Stimulated activated CD8-positive, alpha-beta memory T cell treated with anti-CD3 and anti-CD28 coated beads, Interleukin-4, amount 100 ng/mL, for 24 hours (primary cell): Measurements from ENCODE around the gene ALPI.
"Not testable (repeated sequence)": the region's sequence is repeated elsewhere in the genome, so short reads cannot be mapped to it uniquely, and the experiment has no call there.

Source experiments
- DNase-seq: peaks from one replicate; pipeline ENCODE4 v3.0.0-alpha.2; 2020; ENCODE audit warnings: low read depth

Gene ALPI

DNA sequence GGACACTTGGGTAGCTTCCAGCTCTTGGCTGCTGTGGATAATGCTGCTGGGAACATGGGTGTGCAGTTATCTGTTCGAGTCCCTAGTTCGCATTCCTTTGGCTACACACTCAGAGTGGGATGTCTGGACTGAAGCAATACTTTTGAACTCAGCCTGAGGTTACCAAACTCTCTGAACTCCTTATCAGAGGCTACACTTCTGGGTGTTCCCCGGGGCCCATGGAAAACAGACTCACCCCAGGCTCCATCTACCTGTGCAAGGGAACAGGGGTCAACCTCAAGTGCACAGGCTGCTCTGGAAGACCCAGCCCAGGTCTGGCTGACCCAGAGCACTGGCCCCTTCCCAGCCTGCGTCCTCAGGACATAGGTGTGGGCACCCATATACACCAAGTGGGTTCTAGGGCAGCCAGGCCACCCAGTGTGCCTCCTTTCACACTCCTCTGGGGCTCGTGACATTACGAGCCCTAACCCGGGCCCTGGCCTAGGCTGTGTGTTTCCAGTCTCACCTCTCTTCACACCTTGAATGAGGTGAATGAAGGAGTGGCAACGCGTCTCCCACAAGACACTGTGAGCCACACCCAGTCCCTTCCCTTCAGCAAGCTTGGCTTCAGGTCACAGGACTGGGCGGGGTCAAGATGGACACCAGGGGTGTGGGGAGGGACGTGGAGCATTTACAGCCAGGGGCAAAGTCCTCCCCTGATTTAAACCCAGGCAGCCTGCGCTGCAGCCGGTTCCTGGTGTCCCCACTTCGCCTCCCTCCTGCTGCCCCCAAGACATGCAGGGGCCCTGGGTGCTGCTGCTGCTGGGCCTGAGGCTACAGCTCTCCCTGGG, at the start of gene ALPI:
TSS of gene ALPI (plus strand) at position 728 of the 830 bp plus-strand sequence. CDS start at position 775, 47 bp downstream.
- no peak for DNase-seq

DNA sequence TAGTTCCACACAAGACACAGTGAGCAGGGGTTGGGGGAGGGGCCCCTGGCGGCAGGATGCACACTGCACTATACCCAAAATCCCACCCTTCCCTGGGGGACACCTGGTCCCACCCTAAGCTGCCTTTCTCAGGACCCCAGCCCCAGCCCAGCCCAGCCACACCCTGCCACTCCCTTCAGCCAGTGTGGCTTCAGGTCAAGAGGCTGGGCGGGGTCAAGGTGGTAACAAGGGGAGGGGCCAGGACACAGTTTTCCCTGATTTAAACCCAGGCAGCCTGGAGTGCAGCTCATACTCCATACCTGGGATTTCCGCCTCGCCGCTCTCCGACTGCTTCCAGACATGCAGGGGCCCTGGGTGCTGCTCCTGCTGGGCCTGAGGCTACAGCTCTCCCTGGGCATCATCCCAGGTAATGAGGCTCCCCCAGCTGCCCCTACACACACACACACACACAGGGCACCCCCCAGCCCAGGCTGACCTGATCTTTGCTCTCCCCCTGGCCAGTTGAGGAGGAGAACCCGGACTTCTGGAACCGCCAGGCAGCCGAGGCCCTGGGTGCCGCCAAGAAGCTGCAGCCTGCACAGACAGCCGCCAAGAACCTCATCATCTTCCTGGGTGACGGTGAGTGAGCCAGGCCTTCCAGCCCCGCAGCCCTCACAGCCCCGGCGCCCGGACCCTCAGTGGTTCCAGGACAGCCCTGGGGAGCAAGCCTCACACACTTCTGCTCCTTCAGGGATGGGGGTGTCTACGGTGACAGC, 49.2 kb upstream of the ALPI start, which contains the start of gene ALPG:
TSS of gene ALPG (plus strand) at position 289 of the 755 bp plus-strand sequence. CDS start at position 340, 51 bp downstream.
- DNase-seq: no peak

DNA sequence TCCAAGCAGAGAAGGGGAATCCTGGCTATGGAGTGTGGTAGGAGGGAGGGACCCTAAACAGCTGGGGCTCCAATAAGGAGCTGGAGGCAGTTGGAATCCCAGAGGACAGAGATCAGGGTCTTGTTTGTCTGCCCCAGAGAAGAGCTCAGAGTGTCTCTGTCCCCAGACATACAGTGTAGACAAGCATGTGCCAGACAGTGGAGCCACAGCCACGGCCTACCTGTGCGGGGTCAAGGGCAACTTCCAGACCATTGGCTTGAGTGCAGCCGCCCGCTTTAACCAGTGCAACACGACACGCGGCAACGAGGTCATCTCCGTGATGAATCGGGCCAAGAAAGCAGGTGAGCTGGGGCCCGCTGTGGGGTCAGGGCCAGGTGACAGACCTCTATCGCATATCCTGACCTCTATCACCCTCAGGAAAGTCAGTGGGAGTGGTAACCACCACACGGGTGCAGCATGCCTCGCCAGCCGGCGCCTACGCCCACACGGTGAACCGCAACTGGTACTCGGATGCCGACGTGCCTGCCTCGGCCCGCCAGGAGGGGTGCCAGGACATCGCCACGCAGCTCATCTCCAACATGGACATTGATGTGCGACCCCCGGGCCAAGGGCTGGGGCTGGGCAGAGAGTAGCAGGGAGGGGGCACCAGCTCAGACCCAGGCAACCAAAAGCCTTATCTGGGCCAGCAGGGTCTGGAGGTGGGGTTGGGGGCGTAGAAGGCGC, 48.4 kb upstream of the ALPI start:
- DNase-seq: not testable (repeated sequence)

DNA sequence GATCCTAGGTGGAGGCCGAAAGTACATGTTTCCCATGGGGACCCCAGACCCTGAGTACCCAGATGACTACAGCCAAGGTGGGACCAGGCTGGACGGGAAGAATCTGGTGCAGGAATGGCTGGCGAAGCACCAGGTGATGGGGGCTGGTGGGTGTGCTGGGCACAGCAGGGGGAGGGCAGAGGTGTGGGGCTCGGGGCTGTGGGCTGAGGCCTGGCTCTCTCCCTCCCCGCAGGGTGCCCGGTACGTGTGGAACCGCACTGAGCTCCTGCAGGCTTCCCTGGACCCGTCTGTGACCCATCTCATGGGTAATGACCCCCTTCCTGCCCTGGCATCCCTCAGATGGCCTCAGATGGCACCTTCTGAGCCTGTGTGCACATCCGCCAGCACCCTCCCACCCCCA, 47.7 kb upstream of the ALPI start:
- DNase-seq: not testable (repeated sequence)

DNA sequence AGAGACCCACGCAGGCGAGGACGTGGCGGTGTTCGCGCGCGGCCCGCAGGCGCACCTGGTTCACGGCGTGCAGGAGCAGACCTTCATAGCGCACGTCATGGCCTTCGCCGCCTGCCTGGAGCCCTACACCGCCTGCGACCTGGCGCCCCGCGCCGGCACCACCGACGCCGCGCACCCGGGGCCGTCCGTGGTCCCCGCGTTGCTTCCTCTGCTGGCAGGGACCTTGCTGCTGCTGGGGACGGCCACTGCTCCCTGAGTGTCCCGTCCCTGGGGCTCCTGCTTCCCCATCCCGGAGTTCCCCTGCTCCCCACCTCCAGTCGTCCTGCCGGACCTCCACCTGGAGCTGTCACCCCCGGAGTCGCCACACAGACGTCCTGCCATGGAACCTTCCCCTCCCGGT, 46.3 kb upstream of the ALPI start:
- not testable (repeated sequence) for DNase-seq

DNA sequence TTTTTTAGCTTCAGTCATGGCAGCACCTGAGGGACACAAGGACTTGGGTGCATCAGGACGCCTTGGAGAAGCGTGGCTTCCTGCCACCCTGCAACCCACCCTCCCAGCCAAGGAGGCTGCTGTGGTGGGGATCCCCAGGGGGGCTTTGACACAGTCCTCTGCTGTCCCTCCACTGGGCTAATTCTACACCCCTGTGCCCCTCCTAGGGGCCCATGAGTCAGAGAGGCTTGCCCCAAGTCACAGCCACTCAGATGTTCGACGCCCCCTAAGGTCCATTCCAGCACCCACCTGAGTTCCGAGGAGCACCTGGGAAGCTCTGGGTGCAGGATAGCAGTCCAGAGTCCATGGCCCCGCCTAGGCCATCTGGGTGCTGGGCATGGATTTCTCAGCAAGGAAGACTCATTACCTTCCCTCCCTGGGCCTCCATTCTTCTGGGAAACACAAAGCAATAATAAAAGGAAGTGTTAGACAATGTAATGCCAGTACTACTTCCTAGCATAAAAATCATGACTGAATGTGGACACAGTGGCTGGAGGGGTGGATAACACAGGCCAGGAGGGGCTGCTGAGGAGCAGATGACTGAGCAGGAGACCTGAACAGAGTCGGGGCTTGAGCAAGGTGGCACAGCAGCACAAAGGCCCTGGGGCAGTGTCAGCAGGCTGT, 45.6 kb upstream of the ALPI start:
- no peak for DNase-seq

DNA sequence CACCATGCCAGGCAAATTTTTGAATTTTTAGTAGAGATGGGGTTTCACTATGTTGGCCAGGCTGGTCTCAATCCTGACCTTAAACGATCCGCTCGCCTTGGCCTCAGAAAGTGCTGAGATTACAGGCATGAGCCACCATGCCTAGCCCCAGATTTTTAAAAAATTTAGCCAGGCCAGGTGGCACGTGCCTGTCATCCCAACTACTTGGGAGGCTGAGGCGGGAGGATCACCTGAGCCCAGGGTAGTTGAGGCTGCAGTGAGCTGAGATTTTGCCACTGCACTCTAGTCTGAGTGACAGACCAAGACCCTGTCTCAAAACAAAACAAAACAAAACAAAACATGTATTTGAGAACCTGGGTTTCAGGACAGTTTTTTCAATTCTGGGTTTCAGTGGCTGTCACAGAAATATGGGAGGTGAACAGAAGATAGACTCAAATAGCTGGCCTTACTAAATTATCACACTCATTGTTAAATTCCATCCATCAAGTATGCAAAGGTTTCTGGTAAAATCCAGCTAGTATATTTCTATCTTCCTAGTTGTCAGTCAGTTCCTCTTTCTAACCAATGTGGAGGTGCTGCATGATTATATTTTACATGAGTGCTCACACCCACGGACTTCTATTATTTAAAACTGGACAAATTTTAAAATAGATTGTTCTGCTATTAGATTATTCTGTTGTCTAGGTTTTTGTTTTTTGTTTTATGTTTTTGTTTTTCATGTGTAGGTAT, 43.9 kb upstream of the ALPI start:
- no peak for DNase-seq

DNA sequence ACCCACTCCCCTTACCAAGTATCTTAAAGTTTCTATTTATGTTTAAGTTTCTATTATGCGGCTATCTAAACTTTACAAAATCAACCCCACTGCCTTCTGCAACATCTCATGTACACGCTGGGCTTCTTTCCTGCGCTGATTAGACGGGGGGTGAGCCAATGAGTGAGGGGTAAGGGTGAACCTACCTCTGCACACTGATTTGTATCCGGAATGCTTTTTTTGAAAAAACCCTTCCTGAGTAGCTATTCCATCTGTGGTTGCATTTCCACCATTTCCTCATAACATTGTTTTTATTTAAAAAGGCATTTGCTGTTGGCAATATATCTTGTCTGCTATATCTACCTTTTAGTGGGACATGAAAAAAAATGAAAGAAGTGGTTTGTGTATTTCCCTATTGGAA, 43.0 kb upstream of the ALPI start:
- no peak for DNase-seq

DNA sequence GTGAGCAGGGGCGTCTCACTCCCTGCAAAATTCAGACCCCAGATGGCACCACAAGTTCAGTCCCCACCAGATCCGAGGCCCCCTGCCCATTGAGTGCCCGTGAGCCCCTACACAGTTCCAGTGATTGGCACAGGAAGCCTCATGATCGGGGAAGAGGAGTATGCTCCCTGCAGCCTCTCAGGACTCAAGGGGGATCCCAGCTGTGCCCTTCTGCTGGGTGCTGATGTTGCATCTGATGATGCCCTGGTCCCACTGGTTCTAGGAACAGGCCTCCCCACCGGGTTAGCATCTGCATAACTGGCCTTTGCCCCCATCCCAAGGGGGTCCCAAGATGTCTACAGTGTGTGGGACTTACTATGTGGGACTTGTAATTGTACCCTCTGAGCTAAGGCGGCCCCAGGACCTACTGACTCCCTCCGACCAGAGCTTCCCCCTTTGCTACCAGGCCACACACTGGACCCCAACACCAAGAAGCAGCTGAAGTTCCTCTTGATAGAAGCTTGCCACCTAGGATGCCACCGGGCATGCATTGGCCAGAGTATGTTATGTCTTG, 40.7 kb upstream of the ALPI start:
- DNase-seq: no peak

DNA sequence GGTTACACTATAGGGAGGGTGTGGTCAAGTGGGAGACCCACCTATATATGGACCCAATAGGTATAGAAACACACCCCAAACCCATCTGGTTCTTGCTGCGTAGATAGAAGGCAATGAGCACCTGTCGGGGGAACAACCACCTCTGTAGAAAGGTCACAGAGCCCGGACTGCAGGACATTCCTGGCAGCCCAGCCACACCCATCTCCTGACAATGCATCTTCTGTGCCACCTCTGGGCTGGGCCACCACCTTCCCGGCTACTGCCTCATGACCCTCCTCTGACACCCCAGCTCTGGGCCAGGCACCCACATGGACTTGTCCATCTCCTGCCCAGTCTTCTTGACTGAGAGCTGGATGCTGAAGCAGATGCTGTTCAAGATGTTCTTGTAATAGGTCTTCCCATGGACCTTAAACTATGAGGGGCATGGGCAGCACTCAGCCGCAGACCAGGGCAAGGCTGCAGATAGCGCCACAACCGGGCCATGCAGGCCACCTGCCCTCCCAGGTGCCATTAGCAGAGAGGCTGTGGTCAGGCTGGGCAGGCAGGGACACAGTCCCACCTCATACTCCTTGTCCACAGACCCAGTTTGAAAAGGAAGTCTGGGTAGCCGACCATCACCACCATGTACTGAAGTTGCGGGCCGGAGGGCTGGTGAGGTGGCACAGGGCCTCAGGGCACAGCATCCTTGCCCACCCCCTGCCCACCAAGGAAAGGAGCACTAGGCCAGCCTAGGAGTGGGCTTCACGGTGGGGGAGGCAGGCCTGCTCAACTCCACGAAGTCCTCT, 40.0 kb upstream of the ALPI start:
- DNase-seq: no peak

DNA sequence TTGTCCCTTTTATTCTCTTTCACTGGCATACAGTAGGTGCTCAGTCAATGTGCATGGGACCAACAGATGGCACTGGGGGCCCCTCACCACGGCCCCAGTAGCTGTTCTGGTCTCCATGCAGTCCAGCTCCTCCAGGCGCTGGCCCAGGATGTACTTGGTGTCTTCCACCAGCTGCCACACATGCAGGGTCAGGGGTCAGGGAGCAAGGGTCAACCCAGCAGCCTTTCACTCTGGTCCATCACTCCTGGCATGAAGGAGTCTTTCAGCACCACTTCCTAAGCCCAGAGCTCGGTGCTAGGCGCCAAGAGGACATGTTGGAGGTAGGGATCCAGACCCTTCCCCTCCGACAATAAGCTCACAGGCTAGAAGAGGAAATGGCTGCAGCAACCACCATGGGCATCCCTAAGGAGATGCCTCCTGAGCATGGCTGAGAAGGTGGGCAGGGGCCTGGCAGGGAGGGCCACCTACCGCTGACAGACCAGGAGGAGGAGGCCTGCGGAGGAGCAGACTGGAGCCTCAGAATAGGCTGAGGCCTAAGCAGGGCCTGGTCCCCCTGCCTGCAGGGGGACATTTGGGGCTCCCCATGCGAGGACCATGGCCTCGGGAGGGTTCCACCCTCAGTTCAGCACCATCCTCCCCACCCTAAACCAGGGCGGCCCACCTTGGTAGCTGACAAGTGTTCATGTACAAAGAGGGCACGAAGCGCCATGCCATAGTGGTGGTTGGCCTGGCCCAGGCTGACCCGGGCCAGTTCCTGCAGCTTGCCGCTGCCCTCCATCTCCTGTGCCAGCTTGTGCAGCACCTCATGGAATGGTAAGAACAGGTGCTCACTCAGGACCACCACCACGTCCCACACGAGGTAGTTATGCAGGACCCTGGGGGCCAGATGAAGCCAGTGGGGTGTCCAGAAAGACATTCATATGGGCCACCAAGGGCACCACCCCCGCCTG, 39.2 kb upstream of the ALPI start:
- no peak for DNase-seq

DNA sequence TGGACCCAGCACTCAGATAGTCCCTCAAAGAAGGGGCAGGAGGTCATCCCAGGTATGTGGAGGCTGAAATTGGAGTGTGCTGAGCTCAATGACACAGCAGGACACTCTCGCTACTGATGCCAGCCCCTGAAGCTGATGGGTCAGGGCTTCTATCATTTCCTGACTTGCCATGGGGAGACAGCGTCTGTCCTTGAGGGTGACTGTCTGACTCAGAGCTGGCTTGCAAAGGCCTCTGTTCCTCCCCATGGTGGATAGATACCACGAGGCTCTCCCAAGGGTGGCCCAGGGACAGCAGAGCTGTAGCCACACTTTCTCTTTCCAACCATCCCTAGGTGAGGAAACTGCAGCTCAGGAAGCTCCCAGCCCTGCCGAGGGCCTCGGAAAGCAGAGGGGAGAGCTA, 38.5 kb upstream of the ALPI start:
- DNase-seq: no peak

DNA sequence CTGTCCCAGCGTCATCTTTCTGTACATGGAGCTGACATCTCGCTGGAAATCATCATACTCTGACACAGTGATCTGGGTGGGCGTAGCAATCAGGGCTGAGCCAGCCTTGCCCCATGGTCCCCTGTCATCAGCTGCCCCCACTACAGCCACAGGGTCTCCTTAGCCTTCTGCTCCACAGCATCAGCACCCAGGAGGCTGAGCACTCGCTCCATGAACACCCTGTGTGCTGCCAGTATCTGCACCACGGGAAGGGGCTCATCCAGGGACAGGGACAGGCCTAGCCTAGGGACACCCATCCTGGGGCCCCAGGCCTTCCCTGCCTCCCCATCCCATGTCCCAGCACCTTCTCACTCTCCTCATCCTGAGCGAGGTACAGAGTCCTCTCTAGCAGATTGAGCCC, 37.9 kb upstream of the ALPI start:
- DNase-seq: no peak

DNA sequence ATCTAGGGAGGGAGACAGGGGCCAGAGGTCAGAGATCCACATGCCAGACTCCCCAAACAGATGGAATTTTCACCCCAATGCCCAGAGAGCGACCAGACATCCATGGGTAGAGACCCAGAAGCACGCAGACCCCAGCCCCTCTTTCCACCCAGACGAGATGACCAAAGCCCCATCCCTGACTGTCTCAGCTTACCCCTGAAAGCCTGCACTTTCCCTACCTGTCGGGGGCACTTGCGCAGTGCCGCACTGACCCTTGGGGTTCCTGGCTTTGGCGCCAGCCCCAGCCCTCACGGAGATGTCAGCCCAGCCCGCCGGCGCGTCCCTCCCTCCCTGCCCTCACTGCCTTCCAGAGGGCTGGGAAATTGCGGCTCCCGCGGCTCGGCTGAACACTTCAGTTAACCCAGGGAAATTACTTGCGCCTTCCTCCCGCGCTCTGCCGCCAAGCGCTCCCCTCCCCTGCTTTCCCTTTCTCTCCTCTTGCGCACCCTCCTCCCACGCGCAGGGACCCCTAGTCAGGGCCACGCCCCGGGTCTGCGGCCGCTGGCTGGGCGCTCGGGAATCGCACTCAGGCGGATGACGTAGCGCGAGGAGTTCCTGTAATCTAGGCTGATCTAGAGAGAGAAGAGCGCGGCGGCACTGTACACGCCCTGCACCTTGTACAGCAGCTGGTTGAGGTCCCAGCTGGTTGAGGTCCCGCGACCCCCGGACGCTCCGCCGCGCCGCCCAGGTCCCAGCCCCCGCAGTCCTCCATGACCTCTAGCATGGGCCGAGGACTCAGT, 37.3 kb upstream of the ALPI start:
- DNase-seq: no peak

DNA sequence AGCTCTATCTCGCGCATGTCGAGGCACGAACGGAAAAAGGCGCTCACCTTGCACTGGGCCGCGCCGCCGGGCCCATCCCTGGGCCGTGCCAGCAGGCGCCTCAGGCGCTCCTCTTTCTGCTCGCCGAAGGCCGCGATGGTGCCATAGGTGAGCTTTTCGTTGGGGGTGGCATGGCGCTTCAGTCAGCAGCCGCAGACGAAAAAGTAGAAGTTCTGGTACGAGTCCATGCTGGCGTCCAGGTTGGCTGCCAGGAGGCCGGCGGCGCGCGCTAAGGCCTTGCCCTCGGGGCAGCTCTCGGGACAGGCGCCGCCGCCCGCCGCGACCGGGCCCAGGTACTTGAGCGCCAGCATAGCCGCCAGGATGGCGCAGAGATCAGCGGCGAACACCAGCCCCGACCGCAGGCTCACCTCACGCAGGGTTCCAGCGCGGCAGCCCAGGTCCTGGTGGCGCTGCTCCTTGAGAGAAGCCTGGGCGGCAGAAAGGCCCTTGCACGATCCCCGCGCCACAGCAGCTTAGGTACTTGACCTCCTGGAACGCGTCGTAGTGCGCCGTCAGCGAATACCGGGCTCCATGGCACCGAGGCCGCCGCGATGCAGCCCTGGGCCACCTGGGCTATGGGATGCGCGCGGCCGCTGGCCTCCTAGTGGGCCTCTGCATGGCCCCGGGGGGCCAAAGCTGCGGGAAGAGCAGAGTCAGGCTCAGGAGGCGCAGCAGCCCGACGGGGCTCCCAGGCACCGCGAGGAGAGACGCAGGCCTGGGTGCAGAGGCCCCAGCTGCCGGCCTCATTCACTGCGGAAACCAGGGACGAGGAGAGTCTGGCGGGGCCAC, 36.5 kb upstream of the ALPI start:
- no peak for DNase-seq

DNA sequence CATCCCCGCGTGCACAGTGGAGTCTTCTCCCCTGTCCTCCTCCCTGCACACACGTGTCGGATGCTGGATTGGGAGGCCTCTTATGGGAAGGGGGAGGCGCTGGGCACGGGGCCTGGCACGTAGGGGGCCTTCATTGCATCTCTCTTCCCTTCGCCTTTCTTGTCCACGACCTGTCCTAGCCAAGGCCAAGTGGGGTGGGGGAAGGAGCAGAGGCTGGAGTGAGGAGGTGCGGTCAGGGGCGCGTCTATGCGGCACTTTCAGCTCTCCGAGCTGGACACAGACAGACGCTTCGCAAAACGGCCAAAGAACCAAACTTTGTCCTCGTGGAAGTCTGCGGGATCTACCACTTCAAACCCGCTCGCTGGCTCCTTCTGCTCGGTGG, 35.9 kb upstream of the ALPI start:
- no peak for DNase-seq

DNA sequence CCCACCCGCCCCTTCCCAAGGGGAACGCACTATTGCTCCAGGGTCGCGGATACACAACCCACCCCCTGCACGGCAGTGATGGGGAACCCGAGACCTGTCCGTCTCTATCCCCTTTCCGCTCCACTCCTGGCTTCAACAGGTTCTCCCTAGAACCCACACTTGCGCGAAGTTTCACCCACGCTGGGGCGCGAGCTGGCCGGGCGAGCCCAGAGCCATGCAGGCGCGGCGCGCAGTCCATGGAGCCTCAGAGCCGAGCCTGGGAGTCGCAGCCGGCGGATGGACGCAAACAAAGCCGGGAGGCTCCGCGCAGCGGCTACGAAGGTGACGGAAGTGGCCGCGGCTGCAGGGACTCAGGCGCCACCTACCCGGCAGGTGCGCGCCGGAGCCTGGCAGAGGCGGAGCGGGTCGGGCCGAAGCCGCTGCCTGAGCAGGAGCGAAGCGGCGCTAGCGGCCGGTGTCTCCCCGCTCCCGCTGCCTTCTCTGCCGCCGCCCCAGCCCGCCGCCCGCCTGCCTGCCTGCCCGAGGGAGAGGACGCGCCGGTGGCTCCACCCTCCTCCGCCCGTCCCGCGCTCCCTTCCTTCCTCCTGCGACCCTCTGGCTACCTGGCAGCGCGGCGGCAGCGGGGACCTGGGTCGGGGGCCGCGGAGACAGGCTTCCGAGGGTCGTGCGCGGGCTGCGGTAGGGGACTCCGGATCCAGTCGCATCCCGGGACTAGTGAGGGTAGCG, 35.3 kb upstream of the ALPI start:
- no peak for DNase-seq
